Measurements from ENCODE around the gene MED17.

The MED17 gene

DNA sequence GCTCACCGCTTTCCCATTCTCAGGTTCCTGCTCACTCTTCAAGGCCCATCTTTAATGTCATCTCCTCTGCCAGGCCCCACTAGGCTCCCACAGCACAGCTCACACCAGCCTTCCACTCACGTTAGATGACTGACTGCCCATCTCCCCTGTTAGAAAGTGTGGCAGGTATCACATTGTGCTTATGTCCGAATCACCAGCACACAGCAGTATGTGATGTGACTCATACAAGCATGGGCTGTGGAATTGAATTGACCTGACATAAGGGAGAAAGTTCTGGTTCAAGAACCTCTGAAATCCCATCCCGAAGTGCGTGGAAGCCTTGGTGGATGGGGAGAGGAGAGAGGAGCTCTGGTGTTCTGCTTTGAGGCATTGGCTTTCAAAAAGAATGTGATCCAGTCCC is 59.8 kb downstream of the MED17 start:
- TF ChIP-seq ZFX (IDR thresholded peaks at IDR 0.05; ENCODE audit: borderline replicate concordance) = no peak
- TF ChIP-seq CTCF (IDR thresholded peaks at IDR 0.05) = no peak
- H3K27ac ChIP-seq = no peak overlapping the region

GRCh38 chr11:93844568-93844967 is 60.5 kb downstream of the MED17 start:
- TF ChIP-seq CTCF (IDR thresholded peaks at IDR 0.05) (no peak), ZFX (IDR thresholded peaks at IDR 0.05; ENCODE audit: borderline replicate concordance) (no peak)
- no peak overlapping the region for H3K27ac ChIP-seq

DNA sequence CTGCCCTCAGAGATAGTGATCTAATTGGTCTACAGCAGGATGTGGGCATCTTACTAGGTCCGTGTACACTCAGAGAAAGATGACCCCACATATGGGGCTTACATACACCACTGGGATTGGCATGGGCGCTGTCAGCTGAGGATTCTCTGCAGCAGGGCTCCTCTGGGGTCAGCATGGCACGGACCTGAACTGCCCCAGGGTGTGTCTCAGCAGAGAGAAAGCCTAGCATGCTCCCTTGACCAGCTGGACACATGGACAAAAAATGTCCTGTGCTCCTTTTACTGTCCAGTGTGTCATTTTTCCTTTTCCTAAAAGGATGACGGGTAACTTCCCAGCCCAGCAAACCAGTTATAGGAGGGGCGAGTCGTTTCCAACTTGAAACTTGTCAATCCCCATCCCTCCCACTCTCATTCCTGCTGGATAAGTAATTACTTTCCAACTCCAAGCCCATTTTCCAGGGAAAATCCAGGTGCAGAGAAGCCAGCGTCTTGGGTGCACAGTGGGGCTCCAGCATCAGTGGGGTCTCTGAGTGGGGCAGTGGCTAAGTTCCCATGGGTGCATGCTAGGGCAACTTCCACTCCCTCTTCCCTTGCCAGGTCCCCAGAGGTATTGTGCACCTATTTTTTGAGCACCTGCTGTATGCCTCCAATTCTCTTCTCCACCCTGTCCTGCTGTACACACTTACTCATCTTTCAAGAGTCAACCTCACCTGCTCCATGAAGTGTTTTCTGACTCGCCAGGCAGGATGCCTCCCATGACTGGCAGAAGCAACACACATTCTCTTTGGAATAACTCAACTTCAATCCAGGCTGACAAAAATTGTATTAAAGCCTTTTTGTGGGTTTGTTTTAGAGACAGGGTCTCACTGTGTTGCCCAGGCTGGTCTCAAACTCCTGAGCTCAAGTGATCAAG is 61.4 kb downstream of the MED17 start:
- no peak overlapping the region for H3K27ac ChIP-seq
- TF ChIP-seq ZFX (IDR thresholded peaks at IDR 0.05; ENCODE audit: borderline replicate concordance) (no peak), CTCF (IDR thresholded peaks at IDR 0.05) (no peak)

DNA sequence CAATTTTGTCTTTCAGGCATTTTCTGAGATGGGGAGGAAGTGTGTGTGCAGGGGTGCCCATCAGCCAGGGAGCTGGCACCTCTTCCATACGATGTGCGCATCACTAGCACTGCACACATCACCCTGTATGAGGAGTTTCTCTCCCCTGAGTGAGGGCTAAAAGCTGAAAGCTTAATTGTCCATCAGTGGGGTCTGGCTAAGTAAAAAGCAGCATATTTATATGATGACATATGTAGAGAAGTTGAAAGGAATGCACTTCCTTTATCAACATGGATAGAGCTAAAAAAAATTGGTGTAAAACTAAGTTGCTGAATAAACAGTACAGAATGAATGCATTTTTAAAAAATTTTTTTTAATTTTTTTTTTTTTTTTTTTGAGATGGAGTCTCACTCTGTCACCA is 62.3 kb downstream of the MED17 start:
- H3K27ac ChIP-seq = no peak overlapping the region
- TF ChIP-seq CTCF (IDR thresholded peaks at IDR 0.05) (no peak), ZFX (IDR thresholded peaks at IDR 0.05; ENCODE audit: borderline replicate concordance) (no peak)

DNA sequence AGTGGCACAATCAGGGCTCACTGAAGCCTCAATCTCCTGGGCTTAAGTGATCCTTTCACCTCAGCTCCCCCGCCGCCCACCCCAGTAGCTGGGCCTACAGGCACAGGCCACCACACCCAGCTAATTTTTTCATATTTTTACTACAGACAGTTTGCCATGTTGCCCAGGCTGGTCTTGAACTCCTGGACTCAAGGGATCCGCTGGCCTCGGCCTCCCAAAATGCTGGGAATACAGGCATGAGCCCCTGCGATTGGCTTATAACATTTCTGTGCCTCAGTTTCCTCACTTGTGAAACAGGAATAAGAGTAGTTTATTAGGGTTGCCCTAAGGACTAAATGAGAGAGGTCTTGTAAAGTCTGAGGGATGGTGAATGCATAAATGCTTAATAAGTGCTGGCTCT is 65.1 kb downstream of the MED17 start:
- TF ChIP-seq ZFX (IDR thresholded peaks at IDR 0.05; ENCODE audit: borderline replicate concordance) (no peak), CTCF (IDR thresholded peaks at IDR 0.05) (no peak)
- H3K27ac ChIP-seq = no peak overlapping the region

- no peak overlapping the region for H3K27ac ChIP-seq
- TF ChIP-seq CTCF (IDR thresholded peaks at IDR 0.05) = no peak
- TF ChIP-seq ZFX (IDR thresholded peaks at IDR 0.05; ENCODE audit: borderline replicate concordance) = no peak
These were observed 65.9 kb downstream of the MED17 start for GRCh38 chr11:93849751-93850593.

Data from 22Rv1 (cell line).